Nephron progenitor cell (in vitro differentiated cells): ENCODE results near the gene SPON1.

ENCODE experiments used
- DNase-seq: peaks from one replicate; pipeline ENCODE4 v3.0.0; 2021
- H3K27ac Mint-ChIP-seq: 2 replicates; pipeline ENCODE4 v1.8.0; 2021; ENCODE audit warnings: mild to moderate bottlenecking, moderate library complexity, mixed read lengths
- H3K27me3 Mint-ChIP-seq: 2 replicates; pipeline ENCODE4 v1.8.0; 2021; ENCODE audit warnings: mild to moderate bottlenecking, low read depth, mixed read lengths; ENCODE audit not compliant: poor library complexity
- H3K36me3 Mint-ChIP-seq: 2 replicates; pipeline ENCODE4 v1.8.0; 2021; ENCODE audit warnings: low read depth, mixed read lengths
- H3K4me1 Mint-ChIP-seq: 2 replicates; pipeline ENCODE4 v1.8.0; 2021; ENCODE audit warnings: mixed read lengths
- H3K4me3 Mint-ChIP-seq: 2 replicates; pipeline ENCODE4 v1.8.0; 2021; ENCODE audit warnings: mild to moderate bottlenecking, moderate library complexity, mixed read lengths
- H3K9me3 Mint-ChIP-seq: 2 replicates; pipeline ENCODE4 v1.8.0; 2021; ENCODE audit warnings: mild to moderate bottlenecking, moderate library complexity, mixed read lengths
- CTCF ChIP-seq: fragments of 200-600 bp; sonication (generic); IDR thresholded peaks from 2 replicates; pipeline ENCODE4 v1.5.0; 2021; ENCODE audit warnings: antibody characterized with exemption

The SPON1 gene

GRCh38 chr11:14181121-14181520 is 218.6 kb downstream of the SPON1 start:
- Mint-ChIP-seq H3K36me3 (peaks cover 6% of the 10 kb centered on the region), H3K27ac (no peak overlapping the region), H3K4me3 (no peak overlapping the region), H3K27me3 (peaks cover 10% of the 10 kb centered on the region), H3K9me3 (peaks cover 2% of the 10 kb centered on the region), H3K4me1 (peaks cover 67% of the 10 kb centered on the region)
- no peak for DNase-seq
- TF ChIP-seq CTCF, result no peak

GRCh38 chr11:14182833-14183364 is 220.4 kb downstream of the SPON1 start:
- Mint-ChIP-seq H3K27ac (no peak overlapping the region), H3K36me3 (peaks cover 11% of the 10 kb centered on the region), H3K4me1 (peaks cover 63% of the 10 kb centered on the region), H3K9me3 (no peaks in the 10 kb centered on the region), H3K27me3 (peaks cover 8% of the 10 kb centered on the region), H3K4me3 (no peak overlapping the region)
- DNase-seq, result no peak
- TF ChIP-seq CTCF, result no peak

- peak; percentile 7 for DNase-seq
- no peaks in the 10 kb centered on the region for H3K9me3 Mint-ChIP-seq
- peaks cover 50% of the 10 kb centered on the region for H3K4me1 Mint-ChIP-seq
- H3K36me3 Mint-ChIP-seq, result peaks cover 11% of the 10 kb centered on the region
- H3K4me3 Mint-ChIP-seq, result no peak overlapping the region
- peaks cover 15% of the 10 kb centered on the region for H3K27me3 Mint-ChIP-seq
- no peak for TF ChIP-seq CTCF
- peak overlapping the region; percentile 68 for H3K27ac Mint-ChIP-seq
Observed at GRCh38 chr11:14184028-14184940, 221.8 kb downstream of the SPON1 start.

- Mint-ChIP-seq H3K27ac (no peak overlapping the region), H3K9me3 (no peaks in the 10 kb centered on the region), H3K4me3 (no peak overlapping the region), H3K36me3 (peaks cover 11% of the 10 kb centered on the region), H3K27me3 (peaks cover 15% of the 10 kb centered on the region), H3K4me1 (peaks cover 46% of the 10 kb centered on the region)
- DNase-seq, result no peak
- no peak for TF ChIP-seq CTCF
Observed at GRCh38 chr11:14185461-14185860, 222.9 kb downstream of the SPON1 start.

GRCh38 chr11:14186046-14186775 is 223.7 kb downstream of the SPON1 start:
- Mint-ChIP-seq H3K4me1 (peaks cover 43% of the 10 kb centered on the region), H3K9me3 (no peaks in the 10 kb centered on the region), H3K36me3 (peaks cover 11% of the 10 kb centered on the region), H3K27ac (peak overlapping the region; percentile 86), H3K4me3 (no peak overlapping the region), H3K27me3 (peaks cover 12% of the 10 kb centered on the region)
- no peak for TF ChIP-seq CTCF
- DNase-seq, result no peak
